Measurements from ENCODE around the gene CCND2. TPM values are rescaled to one million over a fixed set of nuclear protein-coding genes. Genes with fewer than 3 reads are reported as not detected.

Gene CCND2
- total and polyA plus RNA-seq, 4 donors, result 0.50 to 16.5 (median 3.0) TPM

- Histone ChIP-seq H3K4me1 (ENCODE audit: control insufficient read depth in 4 of 4, insufficient read depth in 4 of 4, low read length in 3 of 4) (no peaks in the 10 kb centered on the region), H3K36me3 (ENCODE audit: control insufficient read depth in 4 of 4, insufficient read depth in 3 of 4, low read depth in 1 of 4, low read length in 3 of 4) (no peaks in the 10 kb centered on the region), H3K9ac (ENCODE audit: low read depth in 1 of 2, low read length in 2 of 2) (no peak overlapping the region), H3K27ac (ENCODE audit: low read depth in 1 of 2, low read length in 2 of 2) (no peak overlapping the region), H3K4me3 (ENCODE audit: low read depth in 1 of 3, low read length in 3 of 3) (no peak overlapping the region), H3K9me3 (ENCODE audit: control insufficient read depth in 4 of 4, low read length in 3 of 4) (peaks cover 0 to 5% (median 0%) of the 10 kb centered on the region in 4 donors), H3K27me3 (ENCODE audit: control insufficient read depth in 4 of 4, insufficient read depth in 4 of 4, low read length in 3 of 4) (peaks cover 0 to 5% (median 1%) of the 10 kb centered on the region in 4 donors)
- 85% methylated on average over 2 of the region's 2 CpGs for WGBS
- TF ChIP-seq NR2F2 (IDR thresholded peaks at IDR 0.05) (no peak), HNF4G (IDR thresholded peaks at IDR 0.05) (no peak), FOXA1 (IDR thresholded peaks at IDR 0.05) (no peak), FOXA2 (IDR thresholded peaks at IDR 0.05) (no peak), EGR1 (IDR thresholded peaks at IDR 0.05; ENCODE audit: low read depth in 2 of 2) (no peak), REST (IDR thresholded peaks at IDR 0.05) (no peak), JUND (IDR thresholded peaks at IDR 0.05) (no peak), RAD21 (IDR thresholded peaks at IDR 0.05) (no peak), ATF3 (IDR thresholded peaks at IDR 0.05) (no peak), SP1 (IDR thresholded peaks at IDR 0.05) (no peak), GABPA (IDR thresholded peaks at IDR 0.05 in 1 of 2, conservative IDR thresholded peaks at IDR 0.05 in 1 of 2) (no peak)
- TF ChIP-seq, protein P1, sequence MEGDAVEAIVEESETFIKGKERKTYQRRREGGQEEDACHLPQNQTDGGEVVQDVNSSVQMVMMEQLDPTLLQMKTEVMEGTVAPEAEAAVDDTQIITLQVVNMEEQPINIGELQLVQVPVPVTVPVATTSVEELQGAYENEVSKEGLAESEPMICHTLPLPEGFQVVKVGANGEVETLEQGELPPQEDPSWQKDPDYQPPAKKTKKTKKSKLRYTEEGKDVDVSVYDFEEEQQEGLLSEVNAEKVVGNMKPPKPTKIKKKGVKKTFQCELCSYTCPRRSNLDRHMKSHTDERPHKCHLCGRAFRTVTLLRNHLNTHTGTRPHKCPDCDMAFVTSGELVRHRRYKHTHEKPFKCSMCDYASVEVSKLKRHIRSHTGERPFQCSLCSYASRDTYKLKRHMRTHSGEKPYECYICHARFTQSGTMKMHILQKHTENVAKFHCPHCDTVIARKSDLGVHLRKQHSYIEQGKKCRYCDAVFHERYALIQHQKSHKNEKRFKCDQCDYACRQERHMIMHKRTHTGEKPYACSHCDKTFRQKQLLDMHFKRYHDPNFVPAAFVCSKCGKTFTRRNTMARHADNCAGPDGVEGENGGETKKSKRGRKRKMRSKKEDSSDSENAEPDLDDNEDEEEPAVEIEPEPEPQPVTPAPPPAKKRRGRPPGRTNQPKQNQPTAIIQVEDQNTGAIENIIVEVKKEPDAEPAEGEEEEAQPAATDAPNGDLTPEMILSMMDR (IDR thresholded peaks at IDR 0.05; ENCODE audit: low read depth, low read length, missing input control), result no peak
- TF ChIP-seq, protein P2, sequence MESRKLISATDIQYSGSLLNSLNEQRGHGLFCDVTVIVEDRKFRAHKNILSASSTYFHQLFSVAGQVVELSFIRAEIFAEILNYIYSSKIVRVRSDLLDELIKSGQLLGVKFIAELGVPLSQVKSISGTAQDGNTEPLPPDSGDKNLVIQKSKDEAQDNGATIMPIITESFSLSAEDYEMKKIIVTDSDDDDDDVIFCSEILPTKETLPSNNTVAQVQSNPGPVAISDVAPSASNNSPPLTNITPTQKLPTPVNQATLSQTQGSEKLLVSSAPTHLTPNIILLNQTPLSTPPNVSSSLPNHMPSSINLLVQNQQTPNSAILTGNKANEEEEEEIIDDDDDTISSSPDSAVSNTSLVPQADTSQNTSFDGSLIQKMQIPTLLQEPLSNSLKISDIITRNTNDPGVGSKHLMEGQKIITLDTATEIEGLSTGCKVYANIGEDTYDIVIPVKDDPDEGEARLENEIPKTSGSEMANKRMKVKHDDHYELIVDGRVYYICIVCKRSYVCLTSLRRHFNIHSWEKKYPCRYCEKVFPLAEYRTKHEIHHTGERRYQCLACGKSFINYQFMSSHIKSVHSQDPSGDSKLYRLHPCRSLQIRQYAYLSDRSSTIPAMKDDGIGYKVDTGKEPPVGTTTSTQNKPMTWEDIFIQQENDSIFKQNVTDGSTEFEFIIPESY (IDR thresholded peaks at IDR 0.05), result no peak
- TF ChIP-seq, protein P3, sequence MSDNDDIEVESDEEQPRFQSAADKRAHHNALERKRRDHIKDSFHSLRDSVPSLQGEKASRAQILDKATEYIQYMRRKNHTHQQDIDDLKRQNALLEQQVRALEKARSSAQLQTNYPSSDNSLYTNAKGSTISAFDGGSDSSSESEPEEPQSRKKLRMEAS (IDR thresholded peaks at IDR 0.05), result no peak
- no peak for DNase-seq (ENCODE audit: low spot score)
Measured at GRCh38 chr12:4256043-4256826, 17.3 kb upstream of the CCND2 start.

DNA sequence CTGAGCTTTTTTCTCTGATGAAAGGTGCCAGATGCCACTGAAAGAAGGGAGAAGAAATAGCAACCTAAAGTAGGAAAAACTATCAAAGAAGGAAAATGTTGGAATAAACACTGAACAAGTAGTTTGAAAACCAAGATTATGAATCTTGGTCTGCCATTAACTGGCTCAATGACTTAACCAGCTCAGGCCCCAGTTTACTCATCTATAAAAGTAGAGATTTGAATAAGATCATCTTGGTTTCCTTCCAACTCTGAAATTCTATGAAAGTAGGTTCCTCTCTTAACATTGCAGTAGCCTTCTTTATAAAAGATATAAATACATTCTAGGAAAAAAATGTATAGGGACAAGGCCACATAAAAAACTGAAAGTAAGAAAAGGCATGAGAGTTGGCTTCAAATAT, 16.1 kb upstream of the CCND2 start:
- Histone ChIP-seq H3K4me1 (ENCODE audit: control insufficient read depth in 4 of 4, insufficient read depth in 4 of 4, low read length in 3 of 4) (no peaks in the 10 kb centered on the region), H3K9ac (ENCODE audit: low read depth in 1 of 2, low read length in 2 of 2) (no peak overlapping the region), H3K27me3 (ENCODE audit: control insufficient read depth in 4 of 4, insufficient read depth in 4 of 4, low read length in 3 of 4) (peaks cover 0 to 2% (median 0%) of the 10 kb centered on the region in 4 donors), H3K36me3 (ENCODE audit: control insufficient read depth in 4 of 4, insufficient read depth in 3 of 4, low read depth in 1 of 4, low read length in 3 of 4) (no peaks in the 10 kb centered on the region), H3K9me3 (ENCODE audit: control insufficient read depth in 4 of 4, low read length in 3 of 4) (peaks cover 0 to 5% (median 0%) of the 10 kb centered on the region in 4 donors), H3K4me3 (ENCODE audit: low read depth in 1 of 3, low read length in 3 of 3) (no peak overlapping the region), H3K27ac (ENCODE audit: low read depth in 1 of 2, low read length in 2 of 2) (no peak overlapping the region)
- no peak for DNase-seq (ENCODE audit: low spot score)
- TF ChIP-seq REST (IDR thresholded peaks at IDR 0.05), result no peak
- TF ChIP-seq FOXA2 (IDR thresholded peaks at IDR 0.05), result no peak
- TF ChIP-seq, protein P1 (IDR thresholded peaks at IDR 0.05; ENCODE audit: low read depth, low read length, missing input control), result no peak
- no peak for TF ChIP-seq NR2F2 (IDR thresholded peaks at IDR 0.05)
- no peak for TF ChIP-seq RXRA (IDR thresholded peaks at IDR 0.05)
- no peak for TF ChIP-seq RAD21 (IDR thresholded peaks at IDR 0.05)
- no peak for TF ChIP-seq HNF4A (conservative IDR thresholded peaks at IDR 0.05)
- no peak for TF ChIP-seq HNF4G (IDR thresholded peaks at IDR 0.05)
- TF ChIP-seq, protein P3 (IDR thresholded peaks at IDR 0.05), result no peak
- TF ChIP-seq JUND (IDR thresholded peaks at IDR 0.05), result no peak
